ENCODE data around the gene ZNF19. TPM values are rescaled to one million over a fixed set of nuclear protein-coding genes. Genes with fewer than 3 reads are reported as not detected.

Gene ZNF19
- polyA plus RNA-seq, 6 donors from 2014 or later, result 1.6 to 3.5 (median 2.9) TPM; not detected in 1

DNA sequence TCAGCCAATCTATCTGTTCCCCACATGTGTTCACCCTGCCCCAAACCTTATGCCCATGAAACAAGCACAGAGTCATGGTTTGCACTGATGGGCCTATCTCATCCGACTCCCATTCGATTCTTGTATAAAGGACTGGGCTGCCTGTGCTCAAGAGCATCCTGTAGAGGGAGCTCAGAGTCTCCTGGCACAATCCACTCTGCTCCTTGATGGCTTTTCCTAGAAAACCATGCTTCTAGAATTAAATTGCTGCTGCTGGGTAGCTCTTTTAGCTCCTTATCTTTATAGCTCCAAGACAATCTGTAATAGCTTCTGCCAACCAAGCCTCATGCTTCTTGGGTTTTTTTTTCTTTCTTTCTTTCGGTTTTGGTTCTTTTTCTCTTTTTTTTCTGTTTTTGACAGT, 9.7 kb downstream of the ZNF19 start:
- H3K36me3 Mint-ChIP-seq, result peaks cover 27 to 28% of the 10 kb centered on the region in 2 donors

DNA sequence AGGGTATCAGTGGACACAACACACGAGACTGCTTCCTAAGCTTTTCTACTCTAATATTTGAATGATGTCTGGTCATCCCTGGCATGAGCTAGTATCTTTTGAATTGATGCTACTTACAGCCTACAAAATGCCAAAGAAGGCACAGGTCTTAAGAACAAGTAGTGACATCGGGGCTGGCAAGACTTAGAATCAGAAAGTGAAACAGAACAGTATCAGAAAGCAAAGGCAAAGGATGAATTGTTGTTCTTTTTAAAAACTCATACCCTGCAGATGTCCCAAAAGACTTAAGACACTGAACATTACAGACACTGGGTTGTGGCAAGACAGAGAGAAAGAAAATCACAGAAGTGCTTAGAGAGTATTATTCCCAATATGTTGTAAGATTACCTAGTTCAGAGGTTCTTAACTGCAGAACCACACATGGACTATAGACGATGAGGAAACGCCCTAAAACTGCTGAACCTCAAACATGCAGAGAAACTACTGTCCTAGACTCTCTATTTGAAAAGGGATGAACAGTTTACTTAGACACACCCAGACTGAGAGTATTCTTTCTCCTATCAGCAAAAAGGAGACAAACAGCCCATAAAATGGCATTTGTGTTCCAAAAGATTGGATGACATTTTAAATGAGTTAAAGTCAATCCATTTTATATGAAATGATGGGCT, 12.5 kb downstream of the ZNF19 start:
- H3K27me3 Mint-ChIP-seq, result no peaks in the 10 kb centered on the region
- peaks cover 30 to 40% of the 10 kb centered on the region in 2 donors for H3K36me3 Mint-ChIP-seq
- ATAC-seq (ENCODE audit: low read depth in 2 of 2) (no peak), DNase-seq (no peak)
- peak overlapping the region in 2 of 6 donors; percentile 11 to 31 for H3K27ac Mint-ChIP-seq
- peaks cover 0 to 7% (median 2%) of the 10 kb centered on the region in 3 donors for H3K4me1 Mint-ChIP-seq
- no peaks in the 10 kb centered on the region for H3K9me3 Mint-ChIP-seq
- H3K4me3 Mint-ChIP-seq, result no peak overlapping the region

More for the DNA sequence above, 9.7 kb downstream of the ZNF19 start:
- Mint-ChIP-seq H3K4me1 (peaks cover 10 to 17% (median 12%) of the 10 kb centered on the region in 3 donors), H3K9me3 (no peaks in the 10 kb centered on the region), H3K27ac (peak overlapping the region in 1 of 6 donors; percentile 83), H3K4me3 (no peak overlapping the region), H3K27me3 (no peaks in the 10 kb centered on the region)
- DNase-seq (no peak), ATAC-seq (ENCODE audit: low read depth in 2 of 2) (no peak)

DNA sequence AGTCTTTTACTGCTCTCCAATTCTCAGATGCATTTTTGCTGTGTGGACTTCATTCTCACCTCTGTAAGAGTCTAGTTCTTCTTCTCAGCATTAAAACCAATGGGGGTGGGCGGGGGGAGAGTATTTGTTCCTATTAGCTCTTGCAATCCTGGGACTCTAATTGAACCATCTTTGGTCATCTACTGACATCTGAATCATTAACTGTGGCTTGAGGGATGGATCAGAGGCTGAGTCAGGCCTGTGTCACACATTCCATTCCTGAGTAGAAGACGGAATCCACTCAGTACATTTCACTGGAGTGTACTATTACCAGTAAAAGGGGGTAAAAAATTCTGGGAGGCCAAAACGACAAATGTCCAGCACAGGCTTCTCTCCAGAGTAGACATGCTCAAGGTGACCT, 14.3 kb downstream of the ZNF19 start:
- no peak for DNase-seq
- no peak overlapping the region for H3K4me3 Mint-ChIP-seq
- peaks cover 34 to 40% of the 10 kb centered on the region in 2 donors for H3K36me3 Mint-ChIP-seq
- no peaks in the 10 kb centered on the region for H3K4me1 Mint-ChIP-seq
- H3K27ac Mint-ChIP-seq, result no peak overlapping the region
- H3K9me3 Mint-ChIP-seq, result no peaks in the 10 kb centered on the region
- H3K27me3 Mint-ChIP-seq, result no peaks in the 10 kb centered on the region
- ATAC-seq (ENCODE audit: low read depth in 2 of 2), result no peak

DNA sequence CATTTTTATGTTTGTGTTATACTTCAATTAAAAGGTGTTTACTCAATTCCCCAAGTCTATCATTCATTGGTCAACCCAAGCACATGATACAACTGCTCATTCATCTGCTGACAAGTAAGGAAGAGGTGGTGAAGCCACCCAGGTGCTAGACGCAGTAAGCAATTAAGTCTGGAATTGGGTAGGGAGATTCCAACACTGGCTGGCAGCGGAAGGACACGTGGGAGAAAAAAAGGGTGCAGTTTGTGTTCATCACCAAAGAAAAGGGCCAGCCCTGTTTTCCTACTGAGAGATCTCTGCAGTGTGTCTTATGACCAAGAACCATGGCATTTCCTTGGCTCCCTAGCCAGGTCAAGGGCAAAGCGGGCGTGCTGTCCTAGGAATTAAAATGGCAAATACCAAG, 15.2 kb downstream of the ZNF19 start:
- no peaks in the 10 kb centered on the region for H3K4me1 Mint-ChIP-seq
- peak overlapping the region in 1 of 6 donors; percentile 29 for H3K27ac Mint-ChIP-seq
- ATAC-seq (ENCODE audit: low read depth in 2 of 2), result no peak
- H3K36me3 Mint-ChIP-seq, result peaks cover 41 to 49% of the 10 kb centered on the region in 2 donors
- H3K27me3 Mint-ChIP-seq, result no peaks in the 10 kb centered on the region
- H3K4me3 Mint-ChIP-seq, result no peak overlapping the region
- no peak for DNase-seq
- H3K9me3 Mint-ChIP-seq, result no peaks in the 10 kb centered on the region

DNA sequence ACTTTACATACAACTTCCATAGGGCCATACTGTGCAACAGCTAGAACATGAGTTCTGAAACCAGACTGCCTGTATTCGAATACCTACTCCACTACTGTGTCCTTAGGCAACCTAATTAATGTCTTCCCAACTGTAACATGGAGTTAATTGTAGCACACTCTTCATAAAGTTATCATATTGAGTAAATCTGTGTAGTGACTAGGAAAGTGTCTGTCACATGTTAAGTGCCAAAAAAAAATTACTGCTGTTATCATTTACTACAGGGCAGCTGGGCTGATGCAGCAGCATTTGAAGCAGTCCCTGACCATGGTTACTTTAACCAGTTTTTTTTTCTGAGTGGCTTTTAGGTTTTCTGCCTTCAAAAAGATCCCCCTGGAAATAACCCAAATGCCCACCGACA, 16.2 kb downstream of the ZNF19 start:
- DNase-seq (no peak), ATAC-seq (ENCODE audit: low read depth in 2 of 2) (no peak)
- H3K27ac Mint-ChIP-seq, result peak overlapping the region in 2 of 6 donors; percentile 22 to 76
- H3K4me1 Mint-ChIP-seq, result no peaks in the 10 kb centered on the region
- peaks cover 35 to 48% of the 10 kb centered on the region in 2 donors for H3K36me3 Mint-ChIP-seq
- no peaks in the 10 kb centered on the region for H3K27me3 Mint-ChIP-seq
- no peak overlapping the region for H3K4me3 Mint-ChIP-seq
- no peaks in the 10 kb centered on the region for H3K9me3 Mint-ChIP-seq

DNA sequence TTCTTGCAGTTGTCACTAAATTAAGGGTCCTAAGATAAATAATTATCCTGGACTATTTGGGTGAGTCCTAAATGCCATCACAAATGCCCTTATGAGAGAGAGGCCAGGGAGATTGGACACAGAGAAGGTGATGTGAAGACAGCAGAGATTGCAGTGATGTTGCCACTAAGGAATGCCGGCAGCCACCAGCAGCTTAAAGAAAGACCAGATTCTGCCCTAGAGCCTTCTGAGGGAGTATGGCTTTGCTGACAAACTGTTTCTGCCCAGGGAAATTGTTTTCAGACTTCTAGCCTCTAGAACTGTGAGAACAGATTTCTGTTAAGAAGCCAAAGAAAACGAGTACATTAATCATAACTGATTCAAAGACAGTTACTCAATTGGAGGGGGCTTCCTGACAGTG, 17.1 kb downstream of the ZNF19 start:
- H3K27me3 Mint-ChIP-seq, result no peaks in the 10 kb centered on the region
- H3K9me3 Mint-ChIP-seq, result no peaks in the 10 kb centered on the region
- DNase-seq (no peak), ATAC-seq (ENCODE audit: low read depth in 2 of 2) (no peak)
- H3K4me1 Mint-ChIP-seq, result no peaks in the 10 kb centered on the region
- H3K36me3 Mint-ChIP-seq, result peaks cover 26 to 39% of the 10 kb centered on the region in 2 donors
- H3K27ac Mint-ChIP-seq, result peak overlapping the region in 1 of 6 donors; percentile 30
- H3K4me3 Mint-ChIP-seq, result no peak overlapping the region

DNA sequence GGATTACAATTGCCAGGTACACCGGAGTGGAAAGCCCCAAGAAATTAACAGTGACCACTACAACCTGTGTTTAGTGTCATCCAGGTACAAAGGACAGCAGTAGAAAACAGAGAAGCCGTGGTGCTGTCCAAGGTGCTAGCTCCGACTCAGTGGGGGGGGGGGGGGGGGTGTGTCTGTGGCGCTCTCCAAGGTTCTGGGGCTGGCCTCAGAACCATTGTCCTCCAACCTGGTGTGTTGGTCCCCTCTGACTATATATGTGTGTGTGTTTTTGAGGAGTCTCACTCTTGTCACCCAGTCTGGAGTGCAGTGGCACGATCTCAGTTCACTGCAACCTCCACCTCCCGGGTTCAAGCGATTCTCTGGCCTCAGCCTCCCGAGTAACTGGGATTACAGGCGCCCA, 21.3 kb downstream of the ZNF19 start:
- DNase-seq (peak; percentile 18), ATAC-seq (ENCODE audit: low read depth in 2 of 2) (no peak)
- H3K4me1 Mint-ChIP-seq, result peaks cover 0 to 5% (median 4%) of the 10 kb centered on the region in 3 donors
- no peaks in the 10 kb centered on the region for H3K27me3 Mint-ChIP-seq
- H3K36me3 Mint-ChIP-seq, result peaks cover 13 to 15% of the 10 kb centered on the region in 2 donors
- H3K27ac Mint-ChIP-seq, result no peak overlapping the region
- H3K4me3 Mint-ChIP-seq, result no peak overlapping the region
- no peaks in the 10 kb centered on the region for H3K9me3 Mint-ChIP-seq

DNA sequence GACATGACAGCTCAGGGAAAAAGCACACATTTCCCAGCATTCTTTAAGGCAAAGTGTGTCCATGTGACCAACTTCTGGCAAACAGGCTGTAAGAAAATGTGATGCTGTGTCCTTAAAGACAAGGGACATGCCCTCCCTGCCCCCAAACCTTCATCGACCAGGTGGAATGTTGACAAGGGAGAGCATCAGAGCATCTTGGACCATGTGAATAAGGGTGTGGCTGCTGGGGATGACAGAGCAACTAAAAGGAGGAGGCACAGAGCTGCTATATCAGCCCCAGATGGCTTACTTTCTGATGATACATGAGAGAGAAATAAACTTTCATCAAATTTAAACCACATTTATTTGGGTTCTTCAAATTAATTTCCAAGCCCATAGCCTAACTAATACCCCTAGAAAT, 24.9 kb downstream of the ZNF19 start:
- Mint-ChIP-seq H3K4me3 (peak overlapping the region in 1 of 8 donors; percentile 86), H3K9me3 (no peaks in the 10 kb centered on the region), H3K27me3 (no peaks in the 10 kb centered on the region), H3K27ac (peak overlapping the region in 1 of 6 donors; percentile 98), H3K4me1 (peaks cover 11 to 18% (median 17%) of the 10 kb centered on the region in 3 donors), H3K36me3 (peaks cover 4% of the 10 kb centered on the region in 2 donors)
- no peak for DNase-seq
- no peak for ATAC-seq (ENCODE audit: low read depth in 2 of 2)

DNA sequence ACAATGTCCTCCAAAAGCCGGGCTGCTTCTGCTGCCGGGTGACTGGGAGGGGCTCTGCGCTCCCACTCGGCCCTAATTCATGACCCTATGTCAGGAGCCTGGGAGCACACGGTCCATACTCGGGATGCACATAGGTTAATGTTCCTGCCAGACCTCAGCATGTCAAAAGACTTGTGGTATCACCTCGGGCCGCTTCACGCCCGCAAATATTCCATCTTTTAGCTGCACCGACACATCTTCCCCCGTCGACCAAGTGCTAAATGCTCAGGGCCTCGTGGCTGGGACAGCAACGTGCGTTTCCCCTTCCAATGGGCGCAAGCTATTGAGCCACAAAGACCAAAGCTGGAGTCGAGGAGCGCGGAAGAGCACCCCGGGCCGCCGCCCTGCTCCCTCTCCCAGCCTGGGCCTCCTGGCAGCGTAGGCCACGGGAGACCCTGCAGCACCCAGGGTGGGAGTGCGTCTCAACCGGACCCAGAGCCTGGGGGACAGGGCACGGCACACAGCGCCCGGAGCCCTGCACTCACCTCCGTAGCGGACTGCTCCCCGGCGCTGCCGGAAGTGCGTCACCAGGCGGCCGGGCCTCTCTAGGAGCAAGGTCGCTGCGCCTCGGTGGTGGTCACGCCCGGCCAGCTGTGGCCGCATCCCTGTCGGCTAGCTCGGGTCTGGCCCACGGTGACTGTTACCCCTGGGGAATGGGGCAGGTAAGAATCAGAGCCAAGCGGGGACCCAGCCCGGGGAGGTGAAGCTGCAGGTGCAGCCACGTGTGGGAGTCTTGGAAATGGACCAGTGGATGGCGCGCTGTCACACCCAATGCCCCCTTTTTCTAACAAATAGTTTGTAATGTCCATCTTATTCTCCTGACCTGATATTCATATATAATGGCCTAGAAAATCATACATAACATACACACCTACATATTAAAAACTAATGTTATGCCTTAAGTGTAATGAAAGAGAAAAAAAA, 27.2 kb downstream of the ZNF19 start, which contains the start of gene ZNF23:
TSS of gene ZNF23 (minus strand) at position 562 of the 963 bp plus-strand sequence. CDS start 5,451 bp downstream, outside the sequence.
- Mint-ChIP-seq H3K4me1 (peaks cover 22 to 25% (median 24%) of the 10 kb centered on the region in 3 donors), H3K9me3 (no peaks in the 10 kb centered on the region), H3K27ac (peak within 1 kb of the TSS; percentile 97 to 99 (median 98)), H3K27me3 (no peaks in the 10 kb centered on the region), H3K4me3 (peak within 1 kb of the TSS; percentile 86 to 98 (median 96)), H3K36me3 (no peaks in the 10 kb centered on the region)
- ATAC-seq (ENCODE audit: low read depth in 2 of 2) (peak; percentile 96 to 97), DNase-seq (peak; percentile 86)

DNA sequence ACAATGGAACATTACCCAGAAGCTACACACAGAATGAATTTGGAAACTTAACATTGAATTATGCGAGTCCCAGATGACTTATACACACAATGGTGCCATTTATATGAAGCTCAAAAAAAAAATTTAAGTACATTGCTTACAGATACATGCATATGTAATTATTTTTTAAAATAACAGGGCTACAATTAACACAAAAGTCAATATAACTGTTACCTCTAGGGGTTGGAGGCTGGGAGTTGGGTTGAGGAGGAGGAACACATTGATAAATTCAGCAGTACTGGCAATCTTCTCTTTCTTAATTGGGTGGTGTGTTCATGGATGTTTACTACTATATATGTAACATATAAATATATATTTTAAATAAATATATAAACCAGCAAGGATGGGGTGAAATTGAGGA, 28.2 kb downstream of the ZNF19 start:
- H3K36me3 Mint-ChIP-seq, result peaks cover 0 to 9% of the 10 kb centered on the region in 2 donors
- H3K9me3 Mint-ChIP-seq, result no peaks in the 10 kb centered on the region
- peaks cover 22 to 25% (median 24%) of the 10 kb centered on the region in 3 donors for H3K4me1 Mint-ChIP-seq
- peak overlapping the region; percentile 34 to 99 (median 91) for H3K27ac Mint-ChIP-seq
- peak overlapping the region in 7 of 8 donors; percentile 86 to 98 (median 94) for H3K4me3 Mint-ChIP-seq
- DNase-seq (no peak), ATAC-seq (ENCODE audit: low read depth in 2 of 2) (no peak)
- H3K27me3 Mint-ChIP-seq, result no peaks in the 10 kb centered on the region

DNA sequence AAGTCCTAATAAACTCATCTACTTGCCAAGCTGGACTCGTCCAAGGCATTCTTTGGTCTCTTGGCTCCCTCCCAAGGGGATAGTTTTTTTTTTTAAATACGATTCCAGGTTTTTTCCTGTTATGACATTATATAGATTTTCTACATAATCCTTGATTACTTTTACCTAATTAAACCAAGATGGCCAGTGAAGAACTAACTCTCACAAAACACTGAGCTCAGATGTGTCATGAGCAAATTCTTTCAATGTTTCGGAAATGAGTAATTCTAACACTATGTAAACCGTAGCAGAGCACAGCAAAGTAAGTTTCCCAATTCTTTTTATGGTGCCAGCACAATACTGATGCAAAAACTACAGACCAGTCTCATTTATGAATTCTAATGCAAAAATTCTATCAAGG, 28.9 kb downstream of the ZNF19 start:
- peaks cover 22 to 25% (median 24%) of the 10 kb centered on the region in 3 donors for H3K4me1 Mint-ChIP-seq
- no peaks in the 10 kb centered on the region for H3K27me3 Mint-ChIP-seq
- peak overlapping the region in 5 of 8 donors; percentile 2 to 93 (median 62) for H3K4me3 Mint-ChIP-seq
- no peaks in the 10 kb centered on the region for H3K9me3 Mint-ChIP-seq
- H3K36me3 Mint-ChIP-seq, result peaks cover under 1 to 16% of the 10 kb centered on the region in 2 donors
- no peak for ATAC-seq (ENCODE audit: low read depth in 2 of 2)
- H3K27ac Mint-ChIP-seq, result peak overlapping the region in 3 of 6 donors; percentile 2 to 47 (median 36)
- DNase-seq, result no peak

DNA sequence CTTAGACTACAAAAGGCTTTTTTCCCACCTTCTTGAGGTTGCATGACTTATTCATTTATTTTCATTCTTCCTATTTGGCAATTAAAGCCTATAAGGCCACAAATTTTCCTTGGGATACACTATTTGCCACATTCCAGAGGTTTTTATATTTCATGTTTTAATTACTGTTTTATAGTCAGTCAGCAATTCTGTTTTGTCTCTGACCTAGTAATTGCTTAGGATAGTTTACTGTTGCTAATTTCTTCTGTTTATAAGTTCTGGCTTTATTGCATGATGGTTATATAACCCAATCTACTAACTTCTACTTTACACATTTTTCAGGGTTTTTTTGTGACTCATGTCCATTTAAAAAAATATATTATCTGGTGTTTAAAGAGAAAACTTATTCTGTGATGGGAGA, 29.6 kb downstream of the ZNF19 start:
- peaks cover 0 to 3% (median 0%) of the 10 kb centered on the region in 7 donors for H3K9me3 Mint-ChIP-seq
- H3K36me3 Mint-ChIP-seq, result peaks cover 7 to 23% of the 10 kb centered on the region in 2 donors
- ATAC-seq (ENCODE audit: low read depth in 2 of 2) (no peak), DNase-seq (no peak)
- H3K27me3 Mint-ChIP-seq, result no peaks in the 10 kb centered on the region
- H3K4me1 Mint-ChIP-seq, result peaks cover 22 to 25% (median 24%) of the 10 kb centered on the region in 3 donors
- no peak overlapping the region for H3K4me3 Mint-ChIP-seq
- H3K27ac Mint-ChIP-seq, result peak overlapping the region in 1 of 6 donors; percentile 2

DNA sequence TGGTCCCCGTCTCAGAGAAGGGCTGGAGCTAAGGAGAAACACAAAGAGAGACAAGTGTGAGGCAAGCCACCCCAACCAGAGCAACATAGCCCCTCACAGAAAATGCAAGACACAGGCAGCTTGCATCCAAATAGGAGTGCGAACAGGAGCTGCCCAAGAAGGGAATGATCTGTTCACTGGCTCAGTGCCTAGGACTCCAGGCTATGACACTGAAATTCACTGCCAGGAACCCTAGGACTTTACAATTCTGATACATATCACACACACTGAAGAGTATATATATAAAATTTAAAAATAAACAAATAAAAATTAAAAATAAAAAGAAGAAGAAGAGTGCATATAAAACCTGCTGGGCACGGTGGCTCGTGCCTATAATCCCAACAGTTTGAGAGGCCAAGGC, 32.3 kb downstream of the ZNF19 start:
- H3K36me3 Mint-ChIP-seq, result peaks cover 32 to 50% of the 10 kb centered on the region in 2 donors
- no peak for DNase-seq
- no peak for ATAC-seq (ENCODE audit: low read depth in 2 of 2)

More for the DNA sequence above, 32.3 kb downstream of the ZNF19 start:
- Mint-ChIP-seq H3K27me3 (no peaks in the 10 kb centered on the region), H3K4me1 (peaks cover 10 to 18% (median 10%) of the 10 kb centered on the region in 3 donors), H3K27ac (peak overlapping the region in 1 of 6 donors; percentile 50), H3K4me3 (no peak overlapping the region), H3K9me3 (peaks cover 3 to 16% (median 9%) of the 10 kb centered on the region in 7 donors)
